GM18861 (cell line): ENCODE data around the gene SHISA9.

Source experiments
- ATAC-seq: cut with Tn5 transposase; IDR thresholded peaks from one replicate; pipeline ENCODE4 v1.9.1; 2021; ENCODE audit not compliant: unreplicated experiment

The SHISA9 gene

DNA sequence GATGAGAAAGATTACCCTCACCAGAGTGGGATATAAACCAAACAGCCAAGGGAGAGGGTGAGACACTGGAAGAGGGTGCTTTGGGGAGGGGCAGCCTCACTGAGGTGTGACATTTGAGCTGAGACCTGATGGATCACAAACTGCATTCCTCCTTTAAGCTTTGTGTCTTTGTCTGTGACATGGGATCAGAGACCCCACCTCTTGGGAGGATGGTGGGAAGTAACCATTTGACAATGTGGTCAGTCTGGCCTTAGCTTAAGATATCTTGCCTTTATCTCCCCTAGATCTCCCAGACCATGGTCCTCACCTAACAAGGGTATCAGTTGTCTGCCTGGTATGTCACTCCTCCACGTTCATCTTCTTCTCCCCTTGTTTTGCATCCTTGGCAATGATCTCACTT is 163.4 kb downstream of the SHISA9 start:
- no peak for ATAC-seq

DNA sequence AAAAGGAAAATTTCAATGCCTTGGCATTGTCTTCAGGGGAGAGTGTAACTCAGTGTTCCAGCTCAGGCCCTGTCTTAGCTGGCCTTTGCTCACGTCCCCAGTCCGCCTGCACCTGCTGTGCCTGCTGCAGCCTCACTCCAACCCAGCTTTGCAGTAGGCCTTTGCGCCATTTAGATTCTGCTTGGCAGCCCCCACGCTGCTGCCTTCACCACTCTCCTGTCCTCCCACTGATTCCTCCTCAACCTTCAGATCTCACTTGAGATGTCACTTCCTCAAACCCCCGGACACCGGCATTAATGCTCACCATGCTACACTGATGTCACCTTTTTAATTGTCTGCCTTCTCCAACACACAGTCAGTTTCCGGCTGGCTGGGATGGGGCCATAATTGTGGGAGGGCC is 166.2 kb downstream of the SHISA9 start:
- no peak for ATAC-seq

DNA sequence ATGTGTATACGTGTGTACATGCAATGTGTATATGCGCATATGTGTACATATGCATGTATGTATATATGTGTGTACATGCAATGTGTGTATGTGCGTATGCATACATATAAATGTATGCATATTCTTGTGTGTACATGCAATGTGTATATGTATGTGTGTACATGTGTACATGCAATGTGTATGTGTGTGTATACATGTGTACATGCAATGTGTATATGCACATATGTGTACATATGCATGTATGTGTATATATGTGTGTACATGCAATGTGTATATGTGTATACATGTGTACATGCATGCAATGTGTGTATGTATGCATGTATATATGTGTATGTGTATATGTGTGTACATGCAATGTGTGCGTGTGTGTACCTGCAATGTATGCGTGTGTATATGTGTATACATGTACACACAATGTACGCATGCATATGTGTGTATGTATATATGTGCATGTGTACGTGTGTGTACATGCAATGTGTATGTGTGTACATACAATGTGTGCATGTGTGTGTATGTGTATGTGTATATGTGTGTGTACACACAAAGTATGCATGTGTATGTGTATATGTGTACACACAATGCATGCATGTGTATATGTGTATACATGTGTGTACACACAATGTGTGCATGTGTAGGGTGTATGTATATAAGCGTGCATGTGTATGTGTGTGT is 167.7 kb downstream of the SHISA9 start:
- ATAC-seq, result no peak

DNA sequence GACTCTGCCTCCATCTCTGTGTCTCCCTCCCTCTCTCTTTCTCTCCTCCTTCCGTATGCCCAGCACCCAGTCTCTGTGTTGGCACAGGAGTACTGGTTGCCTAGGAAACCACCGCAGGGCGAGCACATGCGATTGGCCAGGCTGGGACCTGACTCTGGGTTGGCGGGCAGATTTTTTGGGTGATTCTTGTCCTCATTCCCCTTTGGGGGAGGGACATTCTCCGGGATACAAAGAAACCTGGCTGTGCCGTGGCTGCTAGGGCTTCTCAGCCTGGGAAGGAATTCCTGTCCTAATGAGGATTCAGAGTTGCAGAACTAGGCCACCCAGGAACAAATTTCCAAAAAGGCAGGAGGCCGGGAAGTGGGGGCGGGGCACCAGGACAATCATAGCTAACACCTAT is 168.9 kb downstream of the SHISA9 start:
- ATAC-seq, result no peak

DNA sequence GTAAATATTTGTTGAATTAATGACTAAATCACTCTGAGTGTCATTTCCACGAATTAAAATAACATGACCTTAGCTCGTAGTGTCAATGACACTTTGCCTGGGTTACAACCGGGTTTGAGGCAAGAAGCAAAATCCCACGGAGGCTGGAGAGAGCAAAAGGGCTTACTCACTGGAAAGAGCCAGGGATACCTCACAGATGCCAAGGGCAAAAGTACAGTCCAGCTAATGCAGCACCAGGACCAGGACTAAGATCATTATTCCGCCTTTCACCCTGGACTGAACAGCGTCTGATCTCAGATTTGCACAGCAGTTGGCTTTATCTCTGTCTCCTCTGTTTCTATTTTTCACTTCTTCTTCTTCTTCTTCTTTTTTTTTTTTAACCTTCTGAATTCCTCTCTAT is 175.5 kb downstream of the SHISA9 start:
- ATAC-seq, result no peak

DNA sequence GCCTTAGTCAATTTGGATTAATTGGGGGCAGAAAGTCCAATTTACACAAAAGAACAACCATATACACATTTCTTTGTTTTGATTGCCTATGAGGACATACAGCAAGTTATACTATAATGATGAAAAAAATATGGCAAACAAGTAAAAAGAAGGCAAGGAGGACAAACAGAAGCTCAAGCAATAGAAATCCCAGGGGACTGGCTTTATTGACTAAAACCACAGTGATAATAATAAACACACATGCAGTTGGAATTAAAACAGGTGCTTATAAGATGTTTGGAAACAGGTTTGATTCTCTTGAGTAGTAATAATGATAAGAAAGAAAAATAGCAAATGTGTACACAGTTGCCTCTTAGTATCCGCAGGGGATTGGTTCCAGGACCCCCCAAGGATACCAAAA is 176.4 kb downstream of the SHISA9 start:
- ATAC-seq, result no peak

DNA sequence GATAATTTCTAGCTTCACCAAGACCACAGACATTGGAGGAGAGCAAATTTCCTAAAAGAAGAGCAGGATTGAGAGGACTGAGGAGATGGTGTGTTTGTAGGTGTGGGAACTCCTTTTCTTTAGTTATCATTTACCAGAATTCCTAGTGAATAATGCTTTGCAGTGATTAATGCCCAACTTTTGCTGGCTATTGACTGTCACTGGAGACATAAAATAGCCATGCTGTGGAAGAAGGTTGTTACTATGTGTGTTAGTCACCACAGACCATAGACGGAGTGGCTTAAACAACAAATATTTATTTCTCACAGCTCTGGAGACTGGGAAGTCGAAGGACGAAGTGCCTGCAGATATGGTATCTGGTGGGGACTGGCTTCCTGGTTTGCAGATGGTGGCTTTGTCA is 179.1 kb downstream of the SHISA9 start:
- no peak for ATAC-seq

DNA sequence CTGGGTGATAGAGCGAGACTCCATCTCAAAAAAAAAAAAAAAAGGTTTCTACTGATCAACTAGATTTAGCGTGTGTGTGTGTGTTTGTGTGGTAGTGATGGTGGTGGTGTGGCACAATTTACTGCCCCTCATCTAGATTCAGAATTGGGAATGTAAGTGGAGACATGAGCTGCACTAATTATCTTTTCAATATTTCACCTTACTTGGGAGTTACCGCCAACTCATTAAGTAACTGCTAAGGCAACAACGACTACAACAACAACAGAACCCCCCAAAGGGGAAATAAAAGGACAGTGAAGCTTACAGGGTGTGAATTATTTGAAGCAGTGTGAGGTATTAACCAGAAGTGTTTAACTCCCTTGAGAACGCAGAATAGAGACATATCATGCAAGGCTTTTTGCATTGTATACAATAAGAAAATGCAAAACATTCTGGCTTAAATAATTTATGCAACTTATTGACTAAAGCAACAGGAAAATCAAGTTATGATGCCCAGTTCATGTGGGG is 180.5 kb downstream of the SHISA9 start:
- no peak for ATAC-seq

DNA sequence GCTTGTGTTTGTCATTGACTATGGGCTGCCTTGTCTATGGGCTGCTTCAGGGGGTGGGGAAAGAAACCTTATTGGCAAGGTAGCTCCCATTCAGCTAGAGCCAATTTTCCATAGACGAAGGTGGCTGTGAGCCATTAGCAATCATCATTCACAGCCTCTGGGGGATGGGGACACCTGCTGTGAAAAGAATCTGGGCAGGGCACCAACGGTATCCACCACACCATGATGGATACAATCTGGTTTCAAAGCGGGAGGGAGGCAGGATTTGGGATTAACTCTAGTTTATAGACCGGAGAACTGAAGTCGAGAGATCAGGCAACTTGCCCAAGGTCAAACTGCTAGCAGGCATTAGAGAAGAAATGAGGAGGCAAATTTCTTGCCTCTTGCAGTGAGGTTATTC is 182.3 kb downstream of the SHISA9 start:
- ATAC-seq, result no peak

DNA sequence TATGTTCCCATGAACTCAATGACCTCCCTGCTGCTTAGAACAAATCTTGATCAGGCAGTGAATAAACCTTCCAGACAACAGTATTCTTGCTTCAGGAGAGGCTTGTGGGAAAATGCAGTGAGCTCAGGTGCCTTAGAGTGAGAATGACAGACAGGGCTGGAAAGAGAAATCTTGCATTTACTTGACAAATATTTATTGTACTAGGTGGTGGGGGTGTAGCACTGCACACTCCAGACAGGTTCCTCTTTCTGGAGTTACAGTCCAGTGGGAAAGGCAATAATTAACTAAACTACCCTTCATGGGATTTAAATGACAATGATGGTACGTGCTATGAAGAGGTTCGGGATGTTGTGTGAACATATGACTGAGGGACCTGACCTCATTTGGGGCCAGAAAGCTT is 182.9 kb downstream of the SHISA9 start:
- no peak for ATAC-seq

DNA sequence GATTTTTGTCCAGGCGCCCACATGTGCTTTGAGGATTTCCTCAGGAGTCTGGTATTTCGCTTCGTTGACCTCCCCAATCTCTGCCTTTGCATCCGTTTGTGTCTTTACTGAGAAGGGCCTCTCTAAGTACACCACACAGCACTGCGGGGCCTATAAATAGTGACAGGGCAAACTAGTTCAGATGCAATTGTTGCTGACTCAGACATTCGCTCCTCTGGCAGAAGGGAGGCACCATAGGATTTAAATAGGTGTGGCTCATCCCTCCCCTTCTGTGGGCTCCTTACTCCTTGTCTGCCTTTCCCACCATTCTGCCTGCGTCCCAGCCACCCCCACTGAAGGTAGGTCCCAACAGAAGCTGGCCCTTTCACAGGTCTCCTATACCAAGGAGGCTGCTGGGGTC is 192.3 kb downstream of the SHISA9 start:
- no peak for ATAC-seq

DNA sequence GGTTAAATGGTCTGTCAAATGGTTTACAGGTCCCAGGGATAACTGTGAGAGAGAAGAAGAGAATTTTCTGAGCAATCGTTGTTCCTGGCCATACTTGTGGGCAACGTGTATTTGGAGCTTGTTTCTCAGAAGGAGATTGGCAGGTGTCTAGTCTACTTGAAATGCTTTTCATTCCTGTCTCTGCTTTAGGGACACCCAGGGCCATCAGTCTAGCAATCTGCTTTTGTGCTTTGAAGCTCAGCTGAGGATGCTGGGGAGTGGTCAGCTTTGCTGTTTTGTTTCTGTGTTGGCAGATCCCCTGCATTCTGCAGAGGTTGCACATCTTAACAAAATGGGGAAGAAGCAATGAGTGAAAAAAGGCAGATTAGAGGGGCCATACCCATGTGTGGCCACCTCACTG is 193.7 kb downstream of the SHISA9 start:
- ATAC-seq, result no peak

DNA sequence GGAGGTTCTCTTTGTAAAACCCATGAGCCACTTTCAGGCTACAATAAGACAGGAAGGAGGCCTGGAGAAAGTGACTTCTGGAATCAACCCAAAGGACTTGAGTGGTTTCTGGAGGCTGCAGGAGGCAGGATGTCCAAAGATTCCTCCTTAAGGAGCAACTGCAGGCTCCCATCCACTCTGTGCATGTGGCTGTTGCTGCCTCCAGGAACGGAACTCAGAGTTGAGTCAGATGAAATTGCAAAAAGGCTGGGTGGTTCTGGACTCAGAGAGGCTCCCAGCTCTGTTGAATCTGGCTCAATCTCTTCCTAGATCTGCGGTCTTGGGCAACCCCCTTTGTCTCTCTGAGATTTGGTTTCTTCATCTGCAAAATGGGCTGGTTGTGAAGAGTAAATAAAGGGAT is 197.1 kb downstream of the SHISA9 start:
- no peak for ATAC-seq

DNA sequence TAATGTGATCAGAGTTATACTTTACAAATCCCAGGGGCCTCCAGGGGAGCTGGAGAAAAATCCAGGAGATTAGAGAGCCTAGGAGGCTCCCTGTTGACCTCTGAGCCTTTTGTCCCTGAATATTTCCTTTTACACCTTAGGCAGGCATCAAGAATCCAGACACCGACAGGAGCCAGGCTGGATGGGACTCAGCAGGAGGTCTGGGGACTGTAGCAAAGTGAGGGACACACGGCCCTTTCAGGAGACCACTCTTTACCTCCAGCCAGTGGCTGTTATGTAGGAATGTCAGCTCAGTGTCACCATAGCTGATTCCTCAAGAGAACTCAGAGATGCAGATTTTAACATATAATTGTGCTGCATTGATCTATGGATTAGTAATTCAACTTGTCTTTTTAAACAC is 198.4 kb downstream of the SHISA9 start:
- no peak for ATAC-seq

DNA sequence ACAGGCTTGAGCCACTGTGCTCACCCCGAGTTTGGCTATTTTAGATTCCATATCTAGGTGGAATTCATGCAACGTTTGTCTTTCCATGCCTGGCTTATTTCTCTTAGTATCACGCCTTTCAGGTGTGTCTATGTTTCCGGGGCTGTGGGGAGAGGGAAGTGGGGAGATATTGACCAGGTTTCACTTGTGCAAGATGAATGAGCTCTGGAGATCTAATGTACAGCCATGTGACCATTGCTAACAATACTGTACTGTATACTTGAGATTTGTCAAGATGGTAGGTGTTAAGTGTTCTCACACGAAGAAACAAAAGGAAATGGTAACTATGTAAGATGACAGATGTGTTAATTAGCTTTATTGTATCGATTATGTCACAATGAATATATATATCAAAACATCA is 199.6 kb downstream of the SHISA9 start:
- no peak for ATAC-seq

DNA sequence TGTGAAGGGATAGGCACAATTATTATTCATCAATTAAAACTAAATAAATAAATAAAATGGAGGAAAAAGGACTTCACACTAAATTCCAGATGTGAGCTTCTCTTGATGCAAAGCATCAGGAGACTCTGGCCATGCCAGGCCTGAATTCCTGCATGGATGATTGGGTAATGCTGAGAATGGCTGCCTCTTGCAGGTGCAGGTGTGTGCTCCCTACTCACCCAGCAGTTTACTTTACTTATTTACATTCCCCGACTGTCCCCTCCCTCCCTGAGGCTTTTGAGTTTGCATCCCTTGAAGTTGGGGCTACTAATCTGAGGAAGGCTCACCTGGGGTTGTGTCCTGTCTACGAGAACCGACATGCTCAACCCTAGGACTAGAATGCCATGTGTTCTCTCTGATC is 200.4 kb downstream of the SHISA9 start:
- no peak for ATAC-seq

DNA sequence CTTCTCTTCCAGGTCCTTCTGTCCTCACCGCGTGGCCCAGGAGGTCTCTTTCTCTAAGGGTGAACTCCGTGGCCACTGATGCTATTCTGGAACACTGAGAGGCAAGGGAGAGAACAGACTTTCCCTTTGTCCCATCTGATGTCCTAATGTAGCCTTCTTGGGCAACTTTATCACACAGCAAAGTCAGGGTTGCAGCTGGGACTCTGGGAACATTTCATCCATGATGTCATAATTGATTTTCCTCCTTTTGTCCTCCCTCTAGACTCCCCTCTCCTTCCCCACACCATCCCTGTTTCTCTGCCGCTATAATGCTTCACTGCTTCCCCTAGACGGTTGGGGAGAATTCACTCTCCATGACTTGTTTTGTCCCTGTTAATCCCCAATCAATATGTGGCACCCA is 201.0 kb downstream of the SHISA9 start:
- no peak for ATAC-seq

DNA sequence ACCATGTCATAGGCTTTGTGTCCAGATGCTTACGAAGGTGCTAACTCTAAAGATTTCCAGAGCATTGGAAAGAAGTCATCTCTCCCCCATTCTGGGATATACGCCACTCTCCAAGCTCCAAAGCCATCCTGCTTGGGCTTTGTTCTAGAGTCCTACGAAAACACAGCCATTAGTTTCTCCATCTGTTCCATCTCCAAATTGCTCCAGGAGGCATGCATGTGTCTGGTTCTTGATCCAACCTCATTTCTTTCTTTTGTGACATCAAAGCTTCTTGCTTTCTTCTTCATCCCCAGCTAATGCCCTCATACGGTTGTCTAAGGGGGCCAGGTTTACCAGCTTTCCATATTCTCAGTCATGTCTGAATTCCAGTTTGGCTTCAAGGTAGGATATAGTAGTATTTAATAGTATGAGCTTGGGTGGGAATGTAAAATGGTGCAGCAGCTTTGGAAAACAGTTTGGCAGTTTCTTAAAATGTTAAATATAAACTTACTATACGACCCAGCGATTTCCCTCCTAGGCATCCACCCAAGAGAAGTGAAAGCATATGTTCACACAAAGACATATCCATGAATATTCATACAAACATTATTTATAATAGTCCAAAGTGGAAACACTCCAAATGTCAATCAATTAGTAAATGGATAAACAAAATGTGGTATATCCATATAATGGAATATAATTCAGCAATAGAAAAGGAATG is 202.6 kb downstream of the SHISA9 start:
- no peak for ATAC-seq

DNA sequence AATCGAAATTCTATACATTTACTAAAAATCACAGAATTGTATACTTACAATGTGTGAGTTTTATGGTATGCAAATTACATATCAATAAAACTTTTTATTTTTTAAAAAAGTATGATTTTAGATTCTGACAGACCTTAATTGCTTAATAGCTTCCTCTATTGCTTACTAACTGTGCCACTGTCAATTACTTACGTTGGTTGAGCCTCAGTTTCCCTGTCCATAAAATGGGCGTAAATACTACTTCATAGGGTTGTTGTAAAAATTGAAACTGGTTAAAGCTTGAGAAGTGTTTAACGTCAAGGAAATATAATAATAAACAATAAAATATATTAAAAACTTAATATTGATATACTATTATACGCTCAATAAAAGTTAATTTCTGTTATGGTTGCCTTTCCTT is 203.4 kb downstream of the SHISA9 start:
- ATAC-seq, result no peak

DNA sequence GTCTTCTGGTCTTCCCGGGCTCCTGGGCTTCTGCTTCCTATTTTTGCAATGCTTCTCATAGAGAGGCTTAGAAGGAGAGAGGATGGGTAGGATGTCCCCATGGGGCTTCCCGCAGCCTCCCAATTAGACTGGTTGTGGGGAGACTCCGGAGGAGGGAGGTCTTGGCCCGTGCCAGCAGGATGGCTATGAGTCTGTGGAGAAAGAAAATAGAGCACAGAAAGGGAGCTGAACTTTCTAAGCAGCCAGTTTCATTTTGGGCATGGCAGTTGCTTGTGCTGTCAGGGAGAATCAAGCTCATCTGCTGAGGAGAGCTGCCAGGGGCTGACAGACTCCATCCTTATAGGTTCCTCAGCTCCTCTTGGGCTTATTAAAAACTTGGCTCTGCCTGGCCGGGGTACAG is 204.0 kb downstream of the SHISA9 start:
- no peak for ATAC-seq

DNA sequence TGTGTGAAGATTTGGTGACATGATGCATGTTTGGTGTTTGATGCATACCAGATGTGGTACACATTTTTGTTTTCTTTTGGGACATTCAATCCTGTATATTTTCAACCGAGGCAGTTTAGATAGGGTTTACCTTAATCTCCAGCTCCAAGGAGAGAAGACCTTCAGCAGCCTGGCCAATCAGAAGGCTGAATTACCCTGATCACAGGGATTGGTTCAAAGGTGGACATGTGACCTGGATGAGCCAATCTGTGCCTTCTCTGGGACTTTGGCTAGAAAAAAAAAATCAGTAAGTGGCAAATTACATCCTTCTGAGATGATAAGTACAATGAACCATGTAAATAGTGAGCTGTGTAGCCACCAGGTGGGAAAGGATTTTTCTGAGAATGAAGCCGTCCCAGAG is 205.1 kb downstream of the SHISA9 start:
- ATAC-seq, result no peak

DNA sequence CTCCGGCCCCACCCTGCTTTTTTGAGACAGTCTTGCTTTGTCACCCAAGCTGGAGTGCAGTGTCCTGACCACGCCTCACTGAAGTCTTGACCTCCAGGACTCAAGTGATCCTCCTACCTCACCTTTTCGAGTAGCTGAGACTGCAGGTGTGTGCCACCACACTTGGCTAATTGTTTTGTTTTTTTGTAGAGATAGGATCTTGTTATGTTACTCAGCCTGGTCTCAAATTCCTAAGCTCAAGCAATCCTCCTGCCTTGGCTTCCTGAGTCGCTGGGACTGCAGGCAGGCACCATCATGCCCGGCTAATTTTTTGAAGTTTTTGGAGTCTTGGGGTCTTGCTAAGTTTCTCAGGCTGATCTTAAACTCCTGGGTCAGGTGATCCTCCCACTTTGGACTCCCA is 206.7 kb downstream of the SHISA9 start:
- ATAC-seq, result no peak

DNA sequence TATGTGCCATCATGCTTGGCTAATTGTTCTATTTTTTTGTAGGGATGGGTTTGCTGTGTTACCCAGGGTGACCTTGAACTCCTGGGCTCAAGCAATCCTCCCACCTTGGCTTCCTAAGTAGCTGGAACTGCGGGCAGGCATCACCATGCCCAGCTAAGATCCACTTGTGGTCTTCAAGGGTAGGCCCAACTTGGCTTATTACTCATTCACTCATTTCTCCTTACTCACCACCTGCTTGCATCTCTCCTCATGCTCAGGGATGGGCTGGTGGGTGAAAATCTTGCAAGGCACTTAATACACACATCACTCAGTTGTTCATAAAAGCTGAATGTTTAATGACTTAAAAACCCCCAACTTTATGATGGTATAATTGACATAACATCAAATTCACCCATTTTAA is 207.8 kb downstream of the SHISA9 start:
- no peak for ATAC-seq
